Measurements from ENCODE around the gene NECTIN4.

- TF ChIP-seq, protein P1, sequence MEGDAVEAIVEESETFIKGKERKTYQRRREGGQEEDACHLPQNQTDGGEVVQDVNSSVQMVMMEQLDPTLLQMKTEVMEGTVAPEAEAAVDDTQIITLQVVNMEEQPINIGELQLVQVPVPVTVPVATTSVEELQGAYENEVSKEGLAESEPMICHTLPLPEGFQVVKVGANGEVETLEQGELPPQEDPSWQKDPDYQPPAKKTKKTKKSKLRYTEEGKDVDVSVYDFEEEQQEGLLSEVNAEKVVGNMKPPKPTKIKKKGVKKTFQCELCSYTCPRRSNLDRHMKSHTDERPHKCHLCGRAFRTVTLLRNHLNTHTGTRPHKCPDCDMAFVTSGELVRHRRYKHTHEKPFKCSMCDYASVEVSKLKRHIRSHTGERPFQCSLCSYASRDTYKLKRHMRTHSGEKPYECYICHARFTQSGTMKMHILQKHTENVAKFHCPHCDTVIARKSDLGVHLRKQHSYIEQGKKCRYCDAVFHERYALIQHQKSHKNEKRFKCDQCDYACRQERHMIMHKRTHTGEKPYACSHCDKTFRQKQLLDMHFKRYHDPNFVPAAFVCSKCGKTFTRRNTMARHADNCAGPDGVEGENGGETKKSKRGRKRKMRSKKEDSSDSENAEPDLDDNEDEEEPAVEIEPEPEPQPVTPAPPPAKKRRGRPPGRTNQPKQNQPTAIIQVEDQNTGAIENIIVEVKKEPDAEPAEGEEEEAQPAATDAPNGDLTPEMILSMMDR (IDR thresholded peaks at IDR 0.05; ENCODE audit: borderline replicate concordance, extremely low read depth, low read length, poor library complexity, severe bottlenecking): peak; percentile 14
- no peak for TF ChIP-seq EZH2 (IDR thresholded peaks at IDR 0.05; ENCODE audit: borderline replicate concordance, low read depth, low read length, severe bottlenecking)
These were observed 44.8 kb downstream of the NECTIN4 start for GRCh38 chr1:161044535-161044907.
